ENCODE data around the gene CRCP.
"Not testable (repeated sequence)": the region's sequence is repeated elsewhere in the genome, so short reads cannot be mapped to it uniquely, and the experiment has no call there.

Gene CRCP

DNA sequence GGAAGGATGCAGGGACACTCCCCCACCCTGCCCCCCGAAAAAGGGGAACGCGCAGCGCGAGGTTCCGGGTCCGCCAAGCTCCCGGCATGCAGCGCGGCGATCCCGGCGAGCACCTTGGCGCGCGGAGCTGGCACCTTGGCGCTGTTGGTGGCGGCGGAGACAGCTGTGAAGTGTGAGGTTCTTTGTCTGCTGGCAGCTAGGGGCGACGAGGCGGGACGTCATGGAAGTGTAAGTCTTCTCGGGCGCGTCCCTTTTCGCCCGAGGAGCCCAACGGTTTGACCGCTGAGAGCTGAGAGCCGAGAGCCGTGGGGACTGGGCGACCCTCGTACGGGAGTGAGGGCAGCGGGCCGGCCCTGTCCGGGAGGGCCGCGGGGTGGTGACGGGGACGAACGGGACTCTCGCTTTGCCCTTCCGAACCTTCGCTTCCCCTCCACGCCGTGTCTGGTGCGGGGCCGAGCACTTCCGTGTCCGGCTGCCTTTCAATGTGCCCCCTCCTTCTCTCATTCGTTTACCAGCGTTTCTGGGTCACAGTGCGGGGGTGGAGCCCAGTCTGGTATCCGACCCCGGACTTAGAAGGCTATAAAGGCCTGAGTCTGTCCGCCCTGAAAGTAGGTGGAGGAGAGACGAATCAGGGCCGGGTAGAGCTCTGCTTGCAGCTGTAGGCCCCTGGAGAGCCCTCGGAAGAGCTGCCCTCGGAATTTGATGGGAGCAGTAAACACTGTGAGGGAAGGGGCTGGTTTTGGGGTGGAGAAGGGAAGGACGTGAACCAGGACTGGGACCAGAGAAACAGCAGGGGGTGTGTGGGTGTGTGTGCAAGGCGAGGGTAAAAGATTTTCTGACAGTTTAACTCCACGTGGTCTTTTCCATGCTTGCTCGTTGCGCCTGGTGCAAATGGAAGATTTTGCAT lies at the start of gene CRCP:
Gene CRCP, plus strand, starts transcription at position 105 of the 907 bp plus-strand sequence. Its CDS starts 116 bp downstream, at position 221.
- DNase-seq (ENCODE audit: low spot score) = peak; percentile 75

DNA sequence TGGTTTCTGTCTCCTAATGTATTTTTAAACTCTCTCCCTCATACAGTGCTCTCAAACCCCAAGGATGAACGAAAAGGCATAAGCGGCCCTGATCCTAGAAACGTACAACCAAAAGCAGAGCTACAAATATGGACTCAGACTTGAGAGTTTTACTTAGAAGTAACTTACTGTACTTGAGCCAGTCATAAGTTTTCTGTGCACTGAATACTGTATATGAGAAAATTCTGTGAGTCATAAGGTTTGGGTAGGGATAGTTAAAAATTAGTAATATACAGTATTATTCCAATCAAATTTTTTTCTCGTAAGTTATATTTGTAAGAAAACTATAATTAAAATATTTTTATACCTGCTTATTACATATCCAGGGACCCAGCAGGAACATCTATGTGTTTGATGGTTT lies 44.9 kb upstream of the CRCP start:
- DNase-seq (ENCODE audit: low spot score) = no peak

DNA sequence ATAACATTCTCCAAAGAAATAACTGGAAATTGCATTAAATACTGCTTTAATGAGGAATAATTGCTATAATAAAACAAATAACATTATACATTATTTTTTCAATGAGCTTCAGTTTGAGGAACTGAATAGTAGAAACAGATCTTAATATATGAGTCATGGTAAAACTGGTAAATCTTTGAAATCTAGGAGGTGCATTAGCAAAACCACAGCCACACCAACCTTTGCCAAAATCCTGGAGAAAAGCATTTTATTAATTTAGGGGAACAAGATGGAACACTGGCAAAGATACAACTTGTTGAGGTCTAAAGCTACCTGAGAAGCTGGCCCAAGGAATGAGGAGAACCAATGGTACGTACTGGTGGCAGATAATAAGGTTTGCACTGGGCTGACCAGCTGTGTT lies 44.4 kb upstream of the CRCP start:
- DNase-seq (ENCODE audit: low spot score) = no peak

DNA sequence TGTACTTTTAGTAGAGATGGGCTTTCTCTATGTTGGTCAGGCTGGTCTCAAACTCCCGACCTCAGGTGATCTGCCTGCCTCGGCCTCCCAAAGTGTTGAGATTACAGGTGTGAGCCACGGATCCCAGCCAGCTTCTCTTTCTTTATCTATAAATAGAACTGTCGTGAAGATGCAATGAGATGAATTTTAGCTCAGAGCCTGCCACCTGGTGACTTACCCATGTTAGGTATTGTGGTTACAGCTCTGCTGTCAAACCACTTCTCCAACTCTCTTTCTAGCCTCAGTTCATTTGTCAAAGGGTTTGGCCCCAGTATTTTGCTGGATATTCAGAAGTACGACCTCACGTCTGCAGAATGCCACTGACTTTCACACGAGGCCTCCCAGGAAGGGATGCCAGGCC lies 42.4 kb upstream of the CRCP start:
- not testable (repeated sequence) for DNase-seq (ENCODE audit: low spot score)

- DNase-seq (ENCODE audit: low spot score) = peak; percentile 83
Observed at GRCh38 chr7:66075590-66076461, 38.8 kb upstream of the CRCP start, which contains the start of gene ASL. Gene ASL, plus strand, starts transcription at chr7:66075819. Its CDS starts 263 bp downstream, at chr7:66076082.

DNA sequence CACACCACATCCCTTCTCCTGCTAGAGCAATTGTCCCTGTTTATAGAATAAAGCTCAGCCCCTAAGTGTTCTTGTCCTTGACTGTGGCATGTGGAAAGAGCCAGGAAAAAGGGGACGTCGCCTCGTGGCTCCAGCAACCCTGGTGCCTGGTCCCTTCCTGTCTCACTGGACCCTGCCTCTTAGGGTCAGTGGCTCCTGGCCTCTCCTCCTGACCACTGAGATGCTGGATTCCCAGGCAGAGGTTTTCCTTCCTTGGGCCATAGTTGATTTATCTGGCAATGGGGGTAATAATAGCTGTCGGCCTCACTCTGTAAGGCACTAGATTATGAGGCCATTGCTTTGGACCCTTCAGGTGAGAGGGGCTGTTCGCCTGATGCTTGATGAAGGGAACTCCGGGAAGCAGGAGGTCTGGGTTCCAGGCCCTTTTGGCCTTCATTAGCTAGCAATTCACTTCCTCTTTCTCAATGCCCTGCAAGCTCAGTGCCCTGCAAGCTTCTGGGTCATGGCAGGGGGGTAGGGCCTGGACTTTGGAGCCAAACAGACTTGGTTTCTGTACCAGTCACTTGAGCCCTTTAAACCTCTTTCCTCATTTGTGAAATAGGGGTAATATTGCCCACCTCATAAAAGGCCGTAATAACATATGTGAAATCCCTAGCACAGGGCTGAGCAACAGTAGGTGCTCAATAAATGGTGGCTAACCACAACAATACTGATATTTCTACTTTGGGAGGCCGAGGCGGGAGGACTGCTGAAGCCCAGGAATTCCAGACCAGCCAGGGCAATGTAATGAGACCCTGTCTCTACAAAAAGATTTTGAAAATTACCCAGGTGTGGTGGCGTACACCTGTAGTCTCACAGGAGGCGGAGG lies 38.0 kb upstream of the CRCP start:
- DNase-seq (ENCODE audit: low spot score) = no peak

GRCh38 chr7:66078067-66078466 lies 36.6 kb upstream of the CRCP start:
- DNase-seq (ENCODE audit: low spot score) = no peak

DNA sequence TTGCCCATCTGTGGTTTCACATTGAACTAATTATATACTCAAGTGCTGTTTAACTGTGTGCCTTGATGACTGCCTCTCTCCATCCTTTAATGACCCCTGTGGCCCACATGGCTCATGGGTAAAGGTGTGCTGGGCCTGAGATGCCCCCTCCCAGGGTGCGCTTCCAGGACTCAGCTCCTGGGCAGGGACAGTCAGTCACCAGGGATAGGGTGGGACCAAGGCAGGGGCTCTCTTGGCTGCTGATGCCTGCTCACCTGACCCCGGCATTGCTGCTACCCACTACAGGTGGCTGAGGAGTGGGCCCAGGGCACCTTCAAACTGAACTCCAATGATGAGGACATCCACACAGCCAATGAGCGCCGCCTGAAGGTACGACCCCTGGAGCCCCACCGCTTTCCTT lies 32.6 kb upstream of the CRCP start:
- DNase-seq (ENCODE audit: low spot score) = no peak

- DNase-seq (ENCODE audit: low spot score) = no peak
Observed at GRCh38 chr7:66082886-66083415, 31.7 kb upstream of the CRCP start.

DNA sequence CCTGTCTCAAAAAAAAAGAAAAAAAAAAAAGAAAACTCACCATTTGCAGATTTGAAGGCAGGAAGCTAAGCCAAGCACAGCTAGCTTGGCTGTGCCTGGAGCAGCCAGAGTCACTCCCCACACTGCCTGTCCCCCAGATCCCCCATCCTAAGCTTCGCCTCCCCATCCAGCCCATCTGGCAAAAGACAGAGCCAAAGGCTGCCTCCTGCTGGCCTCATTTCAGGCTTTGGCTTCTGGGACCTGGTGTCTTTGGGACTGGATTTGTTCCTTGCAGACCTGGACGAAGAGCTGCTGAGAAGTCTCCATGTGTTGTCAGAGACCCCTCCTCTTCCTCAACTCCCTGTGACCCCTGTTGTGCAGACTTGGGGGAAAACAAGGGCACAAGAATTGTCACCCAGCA lies 31.0 kb upstream of the CRCP start:
- DNase-seq (ENCODE audit: low spot score) = no peak

DNA sequence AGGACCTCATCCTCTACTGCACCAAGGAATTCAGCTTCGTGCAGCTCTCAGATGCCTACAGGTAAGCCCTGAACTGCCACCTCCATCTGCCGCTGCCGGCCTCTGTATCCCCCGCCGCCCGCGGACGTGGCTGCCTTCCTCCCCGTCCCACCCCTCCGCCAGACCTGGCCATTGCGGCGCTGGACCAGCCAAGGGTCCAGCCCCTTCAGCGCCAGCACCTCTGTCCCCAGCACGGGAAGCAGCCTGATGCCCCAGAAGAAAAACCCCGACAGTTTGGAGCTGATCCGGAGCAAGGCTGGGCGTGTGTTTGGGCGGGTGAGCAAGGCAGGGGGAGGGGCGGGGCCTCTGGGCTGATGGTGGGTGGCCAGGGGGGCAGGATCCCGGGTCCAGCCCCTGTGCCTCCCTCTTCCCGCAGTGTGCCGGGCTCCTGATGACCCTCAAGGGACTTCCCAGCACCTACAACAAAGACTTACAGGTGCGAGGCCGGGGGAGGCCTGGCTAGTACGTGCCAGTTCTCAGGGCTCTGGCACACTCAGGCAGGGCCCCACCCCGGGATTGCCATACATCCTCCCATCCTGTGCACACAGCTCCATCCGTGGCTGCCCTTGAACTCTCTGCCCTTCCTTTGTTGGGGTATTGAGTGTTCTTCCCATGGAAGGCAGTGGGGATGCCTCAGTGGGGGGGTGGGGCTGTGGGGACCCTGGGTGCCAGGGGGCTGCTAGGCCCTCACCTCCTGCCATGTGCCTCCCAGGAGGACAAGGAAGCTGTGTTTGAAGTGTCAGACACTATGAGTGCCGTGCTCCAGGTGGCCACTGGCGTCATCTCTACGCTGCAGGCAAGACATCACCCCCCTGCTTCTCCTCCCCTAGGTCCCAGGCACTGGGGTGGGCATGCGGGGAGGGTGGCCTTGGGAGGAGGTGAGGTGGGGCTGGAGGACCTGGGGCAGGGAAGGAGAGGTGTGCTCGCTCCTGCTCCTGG lies 25.5 kb upstream of the CRCP start:
- DNase-seq (ENCODE audit: low spot score) = no peak

DNA sequence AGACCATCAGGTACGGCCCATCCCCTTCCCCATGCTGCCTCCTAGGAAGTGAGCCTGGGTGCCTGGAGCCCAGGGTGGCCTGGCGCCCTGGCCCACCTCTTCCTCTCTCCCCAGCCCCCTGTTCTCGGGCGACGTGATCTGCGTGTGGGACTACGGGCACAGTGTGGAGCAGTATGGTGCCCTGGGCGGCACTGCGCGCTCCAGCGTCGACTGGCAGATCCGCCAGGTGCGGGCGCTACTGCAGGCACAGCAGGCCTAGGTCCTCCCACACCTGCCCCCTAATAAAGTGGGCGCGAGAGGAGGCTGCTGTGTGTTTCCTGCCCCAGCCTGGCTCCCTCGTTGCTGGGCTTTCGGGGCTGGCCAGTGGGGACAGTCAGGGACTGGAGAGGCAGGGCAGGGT lies 22.0 kb upstream of the CRCP start:
- no peak for DNase-seq (ENCODE audit: low spot score)

DNA sequence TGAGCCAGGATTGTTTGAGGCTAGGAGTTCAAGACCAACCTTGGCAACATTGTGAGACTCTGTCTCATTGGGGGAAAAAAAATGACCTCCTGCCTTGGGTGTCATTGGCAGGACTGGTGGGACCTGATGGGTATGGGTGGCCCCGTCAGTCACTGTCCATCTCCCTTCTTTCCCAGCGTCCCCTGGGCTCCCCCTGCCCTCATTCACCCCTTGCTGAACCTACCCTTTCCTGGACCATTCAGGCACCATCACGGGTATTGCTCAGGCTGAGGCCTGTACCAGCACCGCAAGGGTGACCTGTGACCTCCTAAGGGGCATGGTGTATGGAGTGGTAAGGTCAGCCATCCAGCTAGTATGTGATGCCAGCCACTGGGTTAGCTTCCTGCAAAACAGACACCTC lies 19.6 kb upstream of the CRCP start:
- no peak for DNase-seq (ENCODE audit: low spot score)

GRCh38 chr7:66099232-66099550 lies 15.5 kb upstream of the CRCP start:
- no peak for DNase-seq (ENCODE audit: low spot score)

GRCh38 chr7:66099551-66100407 lies 14.9 kb upstream of the CRCP start:
- peak; percentile 35 for DNase-seq (ENCODE audit: low spot score)

DNA sequence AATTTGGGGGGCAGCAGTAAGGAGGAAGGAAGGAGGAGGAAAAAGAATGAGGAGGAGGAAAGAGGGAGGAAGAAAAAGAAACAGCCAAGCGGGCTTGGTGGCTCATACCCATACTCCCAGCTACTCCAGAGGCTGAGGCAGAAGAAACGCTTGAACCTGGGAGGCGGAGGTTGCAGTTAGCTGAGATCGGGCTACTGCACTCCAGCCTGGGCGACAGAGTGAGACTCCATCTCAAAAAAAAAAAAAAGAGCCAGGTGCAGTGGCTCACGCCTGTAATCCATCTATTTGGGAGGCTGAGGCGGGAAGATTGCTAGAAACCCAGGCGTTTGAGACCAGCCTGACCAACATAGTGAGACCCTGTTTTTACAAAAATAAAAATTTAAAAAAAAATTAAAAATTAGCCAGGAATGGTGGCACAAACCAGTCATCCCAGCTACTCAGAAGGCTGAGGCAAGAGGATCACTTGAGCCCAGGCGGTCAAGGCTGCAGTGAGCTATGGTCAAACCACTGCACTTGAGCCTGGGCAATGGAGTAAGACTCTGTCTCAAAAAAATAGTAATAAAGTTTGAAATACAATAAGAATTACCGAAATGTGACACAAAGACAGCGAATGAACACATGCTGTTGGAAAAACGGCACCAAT lies 14.1 kb upstream of the CRCP start:
- no peak for DNase-seq (ENCODE audit: low spot score)

DNA sequence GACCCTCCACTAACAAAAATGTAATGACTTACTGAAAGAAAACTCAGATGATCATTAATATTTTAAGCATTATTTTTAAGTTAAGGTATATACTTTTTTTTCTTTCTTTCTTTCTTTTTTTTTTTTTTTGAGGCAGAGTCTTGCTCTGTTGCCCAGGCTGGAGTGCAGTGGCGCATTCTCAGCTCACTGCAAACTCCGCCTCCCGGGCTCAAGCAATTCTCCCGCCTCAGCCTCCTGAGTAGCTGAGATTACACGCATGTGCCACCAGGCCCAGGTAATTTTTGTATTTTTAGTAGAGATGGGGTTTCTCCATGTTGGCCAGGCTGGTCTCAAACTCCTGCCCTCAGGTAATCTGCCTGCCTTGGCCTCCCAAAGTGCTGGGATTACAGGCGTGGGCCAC lies 12.5 kb upstream of the CRCP start:
- not testable (repeated sequence) for DNase-seq (ENCODE audit: low spot score)

DNA sequence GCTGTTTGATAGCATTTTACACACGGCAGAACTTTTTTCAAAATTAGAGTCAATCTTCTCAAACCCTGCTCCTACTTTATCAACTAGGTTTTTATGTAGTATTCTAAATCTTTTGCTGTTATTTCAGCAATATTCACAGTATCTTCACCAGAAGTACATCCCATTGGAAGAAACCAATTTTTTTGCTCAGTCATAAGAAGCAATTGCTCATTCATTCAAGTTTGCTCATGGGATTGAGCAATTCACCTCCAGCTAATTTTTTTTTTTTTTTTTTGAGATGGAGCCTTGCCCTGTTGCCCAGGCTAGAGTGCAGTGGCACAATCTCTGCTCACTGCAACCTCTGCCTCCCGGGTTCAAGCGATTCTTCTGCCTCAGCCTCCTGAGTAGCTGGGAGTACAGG lies 10.7 kb upstream of the CRCP start:
- not testable (repeated sequence) for DNase-seq (ENCODE audit: low spot score)

DNA sequence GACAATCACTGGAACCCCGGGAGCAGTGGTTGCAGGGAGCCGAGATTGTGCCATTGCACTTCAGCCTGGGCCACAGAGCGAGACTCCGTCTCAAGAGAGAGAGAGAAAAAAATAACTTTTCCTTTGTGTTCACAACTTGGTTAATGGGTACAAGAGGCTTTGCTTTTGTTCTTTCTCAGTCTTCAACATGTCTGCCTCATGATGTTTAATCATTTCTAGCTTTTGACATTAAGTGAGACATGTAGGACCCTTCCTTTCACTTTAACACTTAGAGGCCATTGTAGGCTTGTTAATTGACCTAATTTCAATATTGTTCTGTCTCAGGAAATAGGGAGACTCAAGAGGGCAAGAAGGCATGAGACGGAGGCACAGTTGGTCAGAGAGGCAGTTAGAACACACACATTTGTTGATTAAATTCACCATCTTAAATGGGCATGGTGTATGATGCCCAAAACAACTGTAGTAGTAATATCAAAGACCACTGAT lies 9.3 kb upstream of the CRCP start:
- no peak for DNase-seq (ENCODE audit: low spot score)

Measured in CD4-positive, alpha-beta T cell treated with Interleukin-6 at 100 ng/mL for 8 hours (primary cell).